GM18520 (cell line): ENCODE results near the gene SYK.
"Not testable (repeated sequence)": the region's sequence is repeated elsewhere in the genome, so short reads cannot be mapped to it uniquely, and the experiment has no call there.

Source experiments
- ATAC-seq: cut with Tn5 transposase; IDR thresholded peaks from one replicate; pipeline ENCODE4 v1.9.1; 2021; ENCODE audit not compliant: unreplicated experiment

The SYK gene

GRCh38 chr9:90795084-90795483 lies 6.5 kb upstream of the SYK start:
- ATAC-seq = no peak

- ATAC-seq = no peak
Observed at GRCh38 chr9:90795871-90796317, 5.7 kb upstream of the SYK start.

GRCh38 chr9:90799271-90799852 lies 2.3 kb upstream of the SYK start:
- no peak for ATAC-seq

GRCh38 chr9:90801973-90802322 lies 329 bp downstream of the SYK start:
- no peak for ATAC-seq

- no peak for ATAC-seq
Observed at GRCh38 chr9:90802386-90802985, 867 bp downstream of the SYK start.

GRCh38 chr9:90803860-90804593 lies 2.4 kb downstream of the SYK start:
- no peak for ATAC-seq

GRCh38 chr9:90805006-90805996 lies 3.7 kb downstream of the SYK start:
- ATAC-seq = no peak

- ATAC-seq = no peak
Observed at GRCh38 chr9:90807006-90807405, 5.4 kb downstream of the SYK start.

- ATAC-seq = no peak
Observed at GRCh38 chr9:90808398-90808797, 6.8 kb downstream of the SYK start.

- no peak for ATAC-seq
Observed at GRCh38 chr9:90808890-90809685, 7.5 kb downstream of the SYK start.

- no peak for ATAC-seq
Observed at GRCh38 chr9:90810691-90811090, 9.1 kb downstream of the SYK start.

GRCh38 chr9:90813046-90813445 lies 11.4 kb downstream of the SYK start:
- no peak for ATAC-seq

- no peak for ATAC-seq
Observed at GRCh38 chr9:90813523-90813922, 11.9 kb downstream of the SYK start.

GRCh38 chr9:90814355-90814754 lies 12.7 kb downstream of the SYK start:
- no peak for ATAC-seq

- ATAC-seq = no peak
Observed at GRCh38 chr9:90815183-90815943, 13.7 kb downstream of the SYK start.

GRCh38 chr9:90815944-90816357 lies 14.3 kb downstream of the SYK start:
- ATAC-seq = no peak

GRCh38 chr9:90816690-90817089 lies 15.1 kb downstream of the SYK start:
- ATAC-seq = no peak

- ATAC-seq = no peak
Observed at GRCh38 chr9:90818279-90818678, 16.7 kb downstream of the SYK start.

GRCh38 chr9:90820406-90820805 lies 18.8 kb downstream of the SYK start:
- not testable (repeated sequence) for ATAC-seq

GRCh38 chr9:90821236-90821635 lies 19.6 kb downstream of the SYK start:
- ATAC-seq = not testable (repeated sequence)
